Karpas-422 (cell line): ENCODE results near the gene MIEF2. TPM values are rescaled to one million over a fixed set of nuclear protein-coding genes. Genes with fewer than 3 reads are reported as not detected.

Experiments
- DNase-seq: peaks from one replicate; pipeline ENCODE4 v3.0.0-alpha.2; 2015
- H2AFZ ChIP-seq: fragments of 200-600 bp; sonication (generic); 2 replicates; pipeline ENCODE4 v1.6.1; 2014; ENCODE audit warnings: antibody characterized with exemption, low read length, mixed read lengths
- H3K27ac ChIP-seq: fragments of 200-600 bp; sonication (generic); 2 replicates; pipeline ENCODE4 v1.5.1; 2014; ENCODE audit warnings: mild to moderate bottlenecking, low read length, moderate library complexity
- H3K27me3 ChIP-seq: fragments of 200-600 bp; sonication (generic); 2 replicates; pipeline ENCODE4 v1.6.1; 2014; ENCODE audit warnings: low read length, mixed read lengths
- H3K36me3 ChIP-seq: fragments of 200-600 bp; sonication (generic); 2 replicates; pipeline ENCODE4 v1.6.1; 2014; ENCODE audit warnings: low read length, mixed read lengths; ENCODE audit not compliant: insufficient read depth
- H3K4me1 ChIP-seq: fragments of 200-600 bp; sonication (generic); 2 replicates; pipeline ENCODE4 v1.6.1; 2014; ENCODE audit warnings: mild to moderate bottlenecking, low read length, mixed read lengths
- H3K4me2 ChIP-seq: fragments of 200-600 bp; sonication (generic); 2 replicates; pipeline ENCODE4 v1.6.1; 2014; ENCODE audit warnings: low read length, low read depth, mild to moderate bottlenecking; ENCODE audit not compliant: poor library complexity, severe bottlenecking
- H3K4me3 ChIP-seq: fragments of 200-600 bp; sonication (generic); 2 replicates; pipeline ENCODE4 v1.5.1; 2014; ENCODE audit warnings: mild to moderate bottlenecking, antibody characterized with exemption, low read length, mixed read lengths
- H3K79me2 ChIP-seq: fragments of 200-600 bp; sonication (generic); 2 replicates; pipeline ENCODE4 v1.6.1; 2014; ENCODE audit warnings: mild to moderate bottlenecking, low read length, mixed read lengths
- H3K9ac ChIP-seq: fragments of 200-600 bp; sonication (generic); 2 replicates; pipeline ENCODE4 v1.6.0; 2014; ENCODE audit warnings: low read length
- H3K9me2 ChIP-seq: fragments of 200-600 bp; sonication (generic), shearing (Covaris generic); replicated peaks from 2 replicates; pipeline ENCODE4 v1.6.0; 2014; ENCODE audit warnings: mild to moderate bottlenecking, low read length, moderate library complexity; ENCODE audit not compliant: insufficient read depth
- H3K9me3 ChIP-seq: fragments of 300-700, 200-600 bp; sonication (generic); 2 replicates; pipeline ENCODE4 v1.6.1; 2014; ENCODE audit warnings: low read length, mixed read lengths
- H4K20me1 ChIP-seq: fragments of 200-600 bp; sonication (generic); 2 replicates; pipeline ENCODE4 v1.6.1; 2014; ENCODE audit warnings: mild to moderate bottlenecking, antibody characterized with exemption, low read length, low read depth; ENCODE audit not compliant: insufficient read depth
- total RNA-seq: library from RNA; depleted of rRNA; stranded (reverse); fragments of >200 nt; shearing (Covaris generic); gene quantifications from 2 replicates; pipeline ENCODE4 v1.2.3, GENCODE V29; 2014; ENCODE audit warnings: low replicate concordance

The MIEF2 gene
- total RNA-seq, 1 experiment from 2014 or later, result 4.5 TPM

DNA sequence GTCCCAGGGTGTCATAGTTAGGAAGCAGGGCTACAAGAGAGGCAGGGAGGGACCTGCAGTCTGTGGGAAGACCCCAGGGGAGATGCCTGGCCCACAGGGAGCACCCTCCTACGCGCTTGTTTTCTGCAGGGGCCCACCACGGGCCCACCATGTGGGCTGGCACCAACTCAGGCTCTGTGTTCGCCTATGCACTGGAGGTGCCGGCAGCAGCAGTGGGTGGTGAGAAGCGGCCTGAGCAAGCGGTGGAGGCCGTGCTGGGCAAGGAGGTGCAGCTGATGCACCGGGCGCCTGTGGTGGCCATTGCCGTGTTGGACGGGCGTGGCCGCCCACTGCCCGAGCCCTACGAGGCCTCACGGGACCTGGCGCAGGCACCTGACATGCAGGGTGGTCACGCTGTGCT lies 20.0 kb upstream of the MIEF2 start:
- Histone ChIP-seq H2AFZ (no peak overlapping the region), H3K4me3 (no peak overlapping the region), H3K27ac (no peak overlapping the region), H3K36me3 (peaks cover 7% of the 10 kb centered on the region; the same call in 1 of the 2 replicates), H3K79me2 (no peaks in the 10 kb centered on the region), H4K20me1 (no peaks in the 10 kb centered on the region), H3K9me2 (no peaks in the 10 kb centered on the region), H3K9me3 (no peaks in the 10 kb centered on the region), H3K4me1 (no peaks in the 10 kb centered on the region), H3K4me2 (no peak overlapping the region), H3K27me3 (no peaks in the 10 kb centered on the region), H3K9ac (no peak overlapping the region)
- DNase-seq, result no peak

DNA sequence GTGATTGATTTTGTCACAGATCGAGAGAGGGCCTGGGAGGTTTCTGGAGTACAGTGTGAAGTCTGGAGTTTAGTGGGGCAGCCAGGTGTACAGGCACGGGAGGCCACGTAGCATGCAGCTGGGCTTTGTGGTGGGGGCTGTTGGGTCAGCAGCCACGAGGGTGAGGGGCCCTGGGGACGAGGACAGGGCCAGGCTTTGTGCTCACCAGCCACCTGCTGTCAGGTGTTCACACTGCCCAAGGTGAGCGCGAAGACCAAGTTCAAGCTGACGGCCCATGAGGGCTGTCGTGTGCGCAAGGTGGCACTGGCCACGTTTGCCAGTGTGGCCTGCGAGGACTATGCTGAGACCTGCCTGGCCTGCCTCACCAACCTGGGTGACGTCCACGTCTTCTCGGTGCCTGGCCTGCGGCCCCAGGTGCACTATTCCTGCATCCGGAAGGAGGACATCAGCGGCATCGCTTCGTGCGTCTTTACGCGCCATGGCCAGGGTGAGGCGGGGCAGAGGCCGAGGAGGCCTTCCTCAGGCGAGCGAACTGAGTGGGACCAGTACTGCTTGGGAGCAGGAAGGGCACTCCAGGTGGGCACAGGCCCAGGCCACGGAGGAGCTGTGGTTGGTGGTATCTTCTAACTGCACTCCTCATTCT lies 19.1 kb upstream of the MIEF2 start:
- Histone ChIP-seq H3K36me3 (peaks cover 9% of the 10 kb centered on the region; the same call in 1 of the 2 replicates), H3K4me2 (no peak overlapping the region)

DNA sequence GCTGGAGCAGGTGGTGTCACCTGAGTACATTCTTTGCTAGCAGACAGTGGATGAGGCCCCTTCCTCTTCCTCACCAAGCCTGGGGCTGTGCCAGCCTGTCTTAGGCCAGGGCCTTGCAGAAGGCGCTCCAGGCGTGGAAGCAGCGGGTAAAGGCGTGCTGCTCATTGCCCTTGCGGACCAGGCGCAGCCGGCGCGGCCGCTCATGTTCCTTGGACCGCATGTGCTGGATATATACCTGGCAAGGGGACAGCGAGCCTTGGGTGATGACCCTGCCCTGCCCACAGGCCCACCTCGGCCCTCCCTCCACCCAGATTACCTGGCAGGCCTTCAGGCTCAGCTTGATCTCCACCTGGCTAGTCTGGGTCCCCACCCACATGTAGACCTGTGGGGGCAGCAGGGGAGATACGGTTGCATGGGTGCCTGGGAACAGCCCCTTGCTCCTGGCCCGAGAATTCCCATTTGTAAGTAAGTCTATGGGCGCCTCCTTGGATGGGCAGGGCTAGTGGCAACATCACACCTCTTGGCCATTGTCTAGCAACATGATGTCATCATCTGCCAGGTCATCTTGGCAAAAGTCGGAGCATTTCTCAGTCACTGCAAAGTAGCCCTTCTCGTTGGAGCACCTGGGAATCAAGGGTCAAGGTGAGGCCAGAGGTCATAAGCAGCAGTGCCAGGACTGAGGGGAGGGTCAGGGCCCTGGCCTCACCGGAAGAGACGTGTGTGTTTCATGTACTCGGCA lies 15.3 kb upstream of the MIEF2 start:
- Histone ChIP-seq H3K27me3 (no peaks in the 10 kb centered on the region), H3K79me2 (no peaks in the 10 kb centered on the region), H3K36me3 (peaks cover 19% of the 10 kb centered on the region; the same call in 1 of the 2 replicates), H4K20me1 (peaks cover 8% of the 10 kb centered on the region; the same call in 1 of the 2 replicates), H3K4me1 (peaks cover 2% of the 10 kb centered on the region; the same call in 1 of the 2 replicates), H3K9me3 (no peaks in the 10 kb centered on the region), H3K9ac (no peak overlapping the region), H3K27ac (no peak overlapping the region), H3K4me3 (no peak overlapping the region), H3K9me2 (no peaks in the 10 kb centered on the region), H3K4me2 (no peak overlapping the region), H2AFZ (no peak overlapping the region)
- no peak for DNase-seq

More for the DNA sequence above, 19.1 kb upstream of the MIEF2 start:
- no peaks in the 10 kb centered on the region for H3K4me1 ChIP-seq
- H3K27me3 ChIP-seq, result no peaks in the 10 kb centered on the region
- no peak overlapping the region for H3K27ac ChIP-seq
- H4K20me1 ChIP-seq, result no peaks in the 10 kb centered on the region
- H3K79me2 ChIP-seq, result no peaks in the 10 kb centered on the region
- H2AFZ ChIP-seq, result no peak overlapping the region
- no peaks in the 10 kb centered on the region for H3K9me2 ChIP-seq
- no peak overlapping the region for H3K9ac ChIP-seq
- DNase-seq, result no peak
- H3K4me3 ChIP-seq, result no peak overlapping the region
- H3K9me3 ChIP-seq, result no peaks in the 10 kb centered on the region

DNA sequence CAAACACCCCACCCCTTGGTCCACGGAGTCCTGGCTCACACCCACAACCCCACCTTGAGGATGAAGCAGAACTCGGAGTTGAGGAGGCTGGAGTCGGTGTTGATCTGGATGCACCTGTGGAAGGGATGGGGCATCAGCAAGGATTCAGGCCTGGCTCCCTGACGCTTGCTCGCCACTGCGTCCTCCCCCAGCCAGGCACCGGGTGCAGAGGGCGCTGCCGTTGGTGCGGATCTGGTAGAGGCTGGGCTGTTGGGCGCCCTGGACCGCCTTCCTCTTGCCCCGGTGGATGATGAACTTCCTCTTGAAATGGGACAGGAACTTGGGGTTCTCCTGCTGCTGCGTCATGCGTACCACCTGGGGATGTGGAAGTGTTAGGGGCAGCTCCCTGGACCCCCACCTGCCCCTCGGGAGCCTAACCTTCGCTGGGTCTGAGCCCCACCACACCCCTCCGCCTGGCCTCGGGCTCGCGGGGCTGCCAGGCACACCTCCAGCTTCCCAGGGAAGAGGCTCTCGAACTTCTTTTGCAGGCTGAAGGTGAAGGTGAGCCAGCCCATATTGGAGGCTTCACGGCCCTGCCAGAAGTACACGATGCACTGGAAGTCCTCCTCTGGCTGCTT lies 14.2 kb upstream of the MIEF2 start:
- H3K9me3 ChIP-seq, result no peaks in the 10 kb centered on the region
- H3K4me2 ChIP-seq, result no peak overlapping the region
- no peaks in the 10 kb centered on the region for H3K9me2 ChIP-seq
- no peak overlapping the region for H3K4me3 ChIP-seq
- H3K27me3 ChIP-seq, result no peaks in the 10 kb centered on the region
- no peak overlapping the region for H2AFZ ChIP-seq
- DNase-seq, result no peak
- no peak overlapping the region for H3K27ac ChIP-seq
- H3K9ac ChIP-seq, result no peak overlapping the region
- no peaks in the 10 kb centered on the region for H3K79me2 ChIP-seq
- peaks cover 2% of the 10 kb centered on the region; the same call in 1 of the 2 replicates for H3K4me1 ChIP-seq
- peaks cover 8% of the 10 kb centered on the region; the same call in 1 of the 2 replicates for H4K20me1 ChIP-seq
- H3K36me3 ChIP-seq, result peaks cover 19% of the 10 kb centered on the region; the same call in 1 of the 2 replicates

DNA sequence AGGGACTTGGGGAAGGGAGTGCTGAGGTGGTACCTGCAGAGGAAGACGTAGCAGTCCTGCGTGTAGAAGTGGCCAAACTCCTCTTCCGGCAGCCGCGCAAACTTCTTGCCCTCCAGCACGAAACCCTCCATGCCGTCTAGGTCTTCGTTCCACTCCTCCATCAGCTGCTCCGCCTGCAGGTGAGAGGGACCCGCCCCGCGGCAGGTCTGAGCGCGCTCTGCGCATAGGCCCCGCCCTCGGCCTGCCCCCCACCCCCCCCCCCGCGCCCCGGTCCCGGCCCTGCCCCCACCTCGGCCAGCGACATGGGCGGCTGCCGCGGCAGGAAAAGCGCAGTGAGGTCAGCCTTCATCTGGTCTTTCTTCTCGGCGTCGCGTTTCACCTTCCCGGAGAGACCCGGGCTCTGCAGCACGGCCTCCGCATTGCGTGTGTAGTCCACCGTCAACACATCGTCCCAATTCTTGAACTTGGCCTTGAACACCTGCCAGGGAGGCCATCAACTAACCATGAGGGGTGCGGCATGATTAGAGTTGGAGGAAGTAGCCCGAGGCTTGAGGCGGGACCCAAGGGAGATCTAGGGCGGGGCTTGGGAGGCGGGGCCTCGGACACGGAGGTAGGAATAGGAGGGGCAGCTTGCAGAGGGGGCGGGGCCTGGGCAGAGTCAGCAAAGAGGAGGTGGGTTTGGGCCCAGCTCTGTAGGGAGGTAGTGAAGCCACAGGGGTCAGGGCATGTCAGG lies 13.4 kb upstream of the MIEF2 start:
- DNase-seq, result peak; percentile 93
- Histone ChIP-seq H3K9me2 (no peaks in the 10 kb centered on the region), H2AFZ (no peak overlapping the region), H3K9ac (no peak overlapping the region), H3K27ac (no peak overlapping the region), H3K4me2 (no peak overlapping the region), H3K27me3 (no peaks in the 10 kb centered on the region), H3K4me3 (no peak overlapping the region), H3K9me3 (no peaks in the 10 kb centered on the region), H3K36me3 (peaks cover 19% of the 10 kb centered on the region; the same call in 1 of the 2 replicates), H3K4me1 (peaks cover 2% of the 10 kb centered on the region; the same call in 1 of the 2 replicates), H4K20me1 (peaks cover 8% of the 10 kb centered on the region; the same call in 1 of the 2 replicates), H3K79me2 (no peaks in the 10 kb centered on the region)

DNA sequence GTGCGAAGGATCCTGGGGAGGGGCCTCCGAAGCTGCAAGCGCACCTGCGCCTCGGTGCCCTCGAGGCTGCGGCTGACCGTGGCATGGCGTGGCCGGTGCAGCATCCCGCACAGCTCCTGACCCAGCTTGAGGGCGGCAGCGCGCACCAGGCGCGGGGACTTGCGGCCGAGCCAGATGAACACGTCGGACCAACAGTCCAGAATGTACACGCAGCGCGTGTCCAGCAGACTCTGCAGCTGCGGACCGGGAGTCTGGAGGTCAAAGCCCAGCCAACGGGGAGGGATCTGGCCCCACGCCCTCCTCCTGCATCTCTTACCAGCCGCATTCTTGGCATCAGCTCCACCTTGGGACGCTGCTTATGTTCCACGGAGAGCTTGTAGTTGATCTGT lies 12.9 kb upstream of the MIEF2 start:
- no peak for DNase-seq
- H3K27me3 ChIP-seq, result no peaks in the 10 kb centered on the region
- H3K4me3 ChIP-seq, result no peak overlapping the region
- H2AFZ ChIP-seq, result no peak overlapping the region
- no peak overlapping the region for H3K4me2 ChIP-seq
- no peaks in the 10 kb centered on the region for H3K9me3 ChIP-seq
- no peaks in the 10 kb centered on the region for H3K79me2 ChIP-seq
- no peaks in the 10 kb centered on the region for H3K9me2 ChIP-seq
- H3K36me3 ChIP-seq, result peaks cover 19% of the 10 kb centered on the region; the same call in 1 of the 2 replicates
- H4K20me1 ChIP-seq, result peaks cover 8% of the 10 kb centered on the region; the same call in 1 of the 2 replicates
- H3K4me1 ChIP-seq, result peaks cover 2% of the 10 kb centered on the region; the same call in 1 of the 2 replicates
- H3K9ac ChIP-seq, result no peak overlapping the region
- no peak overlapping the region for H3K27ac ChIP-seq

DNA sequence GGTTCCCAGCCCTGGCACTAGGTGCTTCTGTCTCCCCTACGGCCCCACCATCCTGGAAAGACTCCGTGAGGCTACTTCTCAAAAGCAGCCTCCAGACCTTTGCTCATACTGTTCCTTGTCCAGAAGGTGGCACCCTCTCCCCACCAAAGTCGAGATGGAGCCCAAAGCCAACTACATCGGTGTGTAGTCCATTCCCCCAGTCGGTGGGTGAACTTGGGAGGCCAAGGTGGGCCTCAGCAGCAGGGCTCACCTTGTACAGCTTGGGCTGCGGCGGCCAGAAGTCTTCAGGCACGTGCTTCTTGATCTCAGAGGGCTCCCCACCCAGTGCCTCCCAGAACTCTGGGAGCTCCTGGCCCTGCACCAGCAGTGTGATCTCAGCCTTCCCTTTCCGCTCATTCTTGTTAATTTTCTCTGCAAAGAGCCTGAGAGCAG lies 12.1 kb upstream of the MIEF2 start:
- H3K79me2 ChIP-seq, result no peaks in the 10 kb centered on the region
- peaks cover 19% of the 10 kb centered on the region; the same call in 1 of the 2 replicates for H3K36me3 ChIP-seq
- H4K20me1 ChIP-seq, result peaks cover 8% of the 10 kb centered on the region; the same call in 1 of the 2 replicates
- H3K4me1 ChIP-seq, result peaks cover 2% of the 10 kb centered on the region; the same call in 1 of the 2 replicates
- no peak overlapping the region for H3K4me3 ChIP-seq
- no peak overlapping the region for H3K4me2 ChIP-seq
- no peaks in the 10 kb centered on the region for H3K9me3 ChIP-seq
- H2AFZ ChIP-seq, result no peak overlapping the region
- no peaks in the 10 kb centered on the region for H3K27me3 ChIP-seq
- no peak overlapping the region for H3K9ac ChIP-seq
- no peaks in the 10 kb centered on the region for H3K9me2 ChIP-seq
- H3K27ac ChIP-seq, result no peak overlapping the region
- peak; percentile 91 for DNase-seq
